HepG2 (cell line): ENCODE results near the gene COL4A2. TPM values are rescaled to one million over a fixed set of nuclear protein-coding genes. Genes with fewer than 3 reads are reported as not detected.

Experiments
- ATAC-seq: fragments of 200-7000 bp; cut with Tn5 transposase; 3 replicates; pipeline ENCODE4 v1.9.1; 2020; ENCODE audit warnings: mild to moderate bottlenecking, moderate library complexity
- BruUV-seq: library from RNA; stranded (reverse); fragments of 400-500 nt; replicated peaks from 2 replicates; lab custom pipeline; 2021; lab: Mats Ljungman, UMichigan
- CTCF ChIA-PET: fragments of 300-600 bp; formaldehyde crosslinking; extraction: SDS; loops from one replicate; lab custom pipeline; 2021; ENCODE audit warnings: low total read pairs, inconsistent platforms, low intra/inter-chr PET ratio; lab: Yijun Ruan, JAX
- POLR2A ChIA-PET: fragments of 350-600 bp; sonication (Branson Sonifier 250); formaldehyde crosslinking; loops from one replicate; lab custom pipeline; 2020; ENCODE audit warnings: antibody characterized with exemption, inconsistent platforms; lab: Yijun Ruan, JAX
- DNase-seq: peaks from one replicate; pipeline ENCODE4 v3.0.0-alpha.2; 2015; ENCODE audit warnings: low spot score
- FAIRE-seq: peaks from 3 replicates; lab custom pipeline; 2011; peaks lifted over from hg19 to GRCh38; lab: Jason Lieb, UNC
- H2AFZ ChIP-seq: one replicate; pipeline ENCODE4 v1.6.1; 2011; ENCODE audit warnings: low read length, inconsistent platforms
- H3K27ac ChIP-seq: fragments of 300-600 bp; 3 replicates; pipeline ENCODE4 v1.8.0; 2011; ENCODE audit warnings: mixed run types, mild to moderate bottlenecking, mixed read lengths, low read length, inconsistent platforms; ENCODE audit not compliant: insufficient read depth; ENCODE audit errors: extremely low read length
- H3K27me3 ChIP-seq, 2 experiments: fragments of 200-600 bp in 1 of 2; 2 replicates in 1 of 2; 3 replicates in 1 of 2; pipeline versions ENCODE4 v1.6.0 to v1.8.0; 2011; ENCODE audit warnings: low read length in 2 of 2, mild to moderate bottlenecking in 2 of 2, moderate library complexity in 2 of 2, inconsistent platforms in 1 of 2; ENCODE audit not compliant: insufficient read depth in 2 of 2, control insufficient read depth in 1 of 2
- H3K36me3 ChIP-seq, 2 experiments: fragments of 200-600 bp in 1 of 2; replicated peaks in 1 of 2; 2 replicates in 1 of 2; 3 replicates in 1 of 2; pipeline versions ENCODE4 v1.5.1 to v1.8.0; 2011; ENCODE audit warnings: low read length in 2 of 2, inconsistent platforms in 1 of 2; ENCODE audit not compliant: insufficient read depth in 2 of 2, control insufficient read depth in 1 of 2
- H3K4me1 ChIP-seq: 2 replicates; pipeline ENCODE4 v1.5.1; 2012; ENCODE audit warnings: low read length, inconsistent platforms; ENCODE audit not compliant: insufficient read depth
- H3K4me2 ChIP-seq: 2 replicates; pipeline ENCODE4 v1.6.0; 2011; ENCODE audit warnings: low read depth, low read length, inconsistent platforms
- H3K4me3 ChIP-seq, 3 experiments: fragments of 200-600 bp in 1 of 3; sonication (generic), shearing (Covaris generic) in 1 of 3; replicated peaks in 1 of 3; 2 replicates each; pipeline ENCODE4 v1.5.1; 2011 to 2016; ENCODE audit warnings: low read length in 3 of 3, inconsistent platforms in 2 of 3, low read depth in 2 of 3, mild to moderate bottlenecking in 2 of 3, control low read depth in 1 of 3, mixed read lengths in 1 of 3; ENCODE audit not compliant: insufficient read depth in 1 of 3
- H3K79me2 ChIP-seq: one replicate; pipeline ENCODE4 v1.6.1; 2011; ENCODE audit warnings: low read length, inconsistent platforms; ENCODE audit not compliant: insufficient read depth
- H3K9ac ChIP-seq: 2 replicates; pipeline ENCODE4 v1.6.0; 2011; ENCODE audit warnings: mild to moderate bottlenecking, low read depth, low read length, inconsistent platforms; ENCODE audit not compliant: insufficient read depth
- H3K9me3 ChIP-seq: 2 replicates; pipeline ENCODE4 v1.5.1; 2012; ENCODE audit warnings: mild to moderate bottlenecking, low read length
- H4K20me1 ChIP-seq: 2 replicates; pipeline ENCODE4 v1.6.0; 2011; ENCODE audit warnings: inconsistent platforms, mild to moderate bottlenecking, low read length, moderate library complexity; ENCODE audit not compliant: insufficient read depth
- ATAD3A ChIP-seq: sonication (generic); formaldehyde crosslinking; IDR thresholded peaks from 2 replicates; pipeline ENCODE4 v1.4.0; 2020; ENCODE audit warnings: missing genetic modification reagents
- CBX1 ChIP-seq: IDR thresholded peaks from one replicate; pipeline ENCODE4 v1.6.1; 2016; ENCODE audit warnings: antibody characterized with exemption, low read depth
- FOXC1 ChIP-seq: sonication (generic); formaldehyde crosslinking; IDR thresholded peaks from 2 replicates; pipeline ENCODE4 v1.8.0; 2022; ENCODE audit warnings: mild to moderate bottlenecking, missing genetic modification reagents, borderline replicate concordance
- MAF1 ChIP-seq: sonication (generic); formaldehyde crosslinking; IDR thresholded peaks from 2 replicates; pipeline ENCODE4 v1.5.0; 2020; ENCODE audit warnings: missing genetic modification reagents, borderline replicate concordance
- MAZ ChIP-seq, 2 experiments: sonication (generic) in 1 of 2; formaldehyde crosslinking in 1 of 2; IDR thresholded peaks; 2 replicates each; pipeline versions ENCODE4 v1.5.0 to v1.6.1; 2012 to 2020; ENCODE audit warnings: low read depth in 2 of 2, mild to moderate bottlenecking in 2 of 2, borderline replicate concordance in 1 of 2, improper control_type of control experiment in 1 of 2, low read length in 1 of 2, missing genetic modification reagents in 1 of 2, moderate library complexity in 1 of 2
- THAP8 ChIP-seq: sonication (generic); formaldehyde crosslinking; IDR thresholded peaks from 2 replicates; pipeline ENCODE4 v1.5.1; 2020; ENCODE audit warnings: missing genetic modification reagents, mild to moderate bottlenecking, borderline replicate concordance
- YEATS2 ChIP-seq: sonication (generic); formaldehyde crosslinking; IDR thresholded peaks from 2 replicates; pipeline ENCODE4 v1.4.0; 2020; ENCODE audit warnings: missing genetic modification reagents, borderline replicate concordance
- ZNF333 ChIP-seq: sonication (generic); formaldehyde crosslinking; IDR thresholded peaks from 2 replicates; pipeline ENCODE4 v1.4.0; 2020; ENCODE audit warnings: mild to moderate bottlenecking, missing genetic modification reagents, borderline replicate concordance
- ZNF580 ChIP-seq: IDR thresholded peaks from 2 replicates; pipeline ENCODE4 v1.6.1; 2016; ENCODE audit warnings: low read depth, borderline replicate concordance
- ZNF607 ChIP-seq: sonication (generic); formaldehyde crosslinking; IDR thresholded peaks from 2 replicates; pipeline ENCODE4 v1.5.1; 2020; ENCODE audit warnings: missing genetic modification reagents, mild to moderate bottlenecking, borderline replicate concordance
- ZNF644 ChIP-seq: IDR thresholded peaks from 2 replicates; pipeline ENCODE4 v1.6.1; 2016; ENCODE audit warnings: low read depth
- ZNF75D ChIP-seq: sonication (generic); formaldehyde crosslinking; IDR thresholded peaks from 2 replicates; pipeline ENCODE4 v1.8.1; 2023; ENCODE audit warnings: missing genetic modification reagents, mild to moderate bottlenecking, borderline replicate concordance
- WGBS: methylation state at CpG from one replicate; pipeline ENCODE4 v1.1.6; 2017; ENCODE audit warnings: low lambda C conversion rate; 5-methylcytosine and 5-hydroxymethylcytosine counted together
- in situ Hi-C: cut with HindIII; loops from 2 replicates; pipeline ENCODE4 v1.10.0; 2017; ENCODE audit warnings: low pct_unique_long_range_greater_than_20kb; ENCODE audit not compliant: extremely low pct_ligation_motif_present
- intact Hi-C: fragments of 100-400 bp; cut with micrococcal nuclease; formaldehyde crosslinking; loops from one replicate; pipeline ENCODE4 v1.10.0; 2022; ENCODE audit not compliant: unreplicated experiment
- polyA plus RNA-seq, 8 experiments: library from polyadenylated mRNA; depleted of rRNA in 3 of 8; stranded (reverse) in 7 of 8; unstranded in 1 of 8; fragments of >200 nt; fragmentation: Illumina TruSeq in 4 of 8; extraction: Trizol in 4 of 8; gene quantifications; 2 replicates each; pipeline versions ENCODE4 v1.2.1 to v1.2.3, GENCODE V29; 2011 to 2016; ENCODE audit warnings: low read depth in 4 of 8, missing spikeins in 1 of 8, mixed read lengths in 1 of 8; ENCODE audit not compliant: insufficient read depth in 1 of 8
- total RNA-seq, 5 experiments: library from RNA; depleted of rRNA; stranded (reverse); fragments of >200 nt; fragmentation: Illumina TruSeq; extraction: Trizol; gene quantifications; 2 replicates each; pipeline ENCODE4 v1.2.3, GENCODE V29; 2016; ENCODE audit warnings: low read depth in 1 of 5

Gene COL4A2
- total and polyA plus RNA-seq, 2 of the 13 experiments (the other 11 are each of a cell fraction or from before 2014, with no cell fraction given), result 0.22 to 1.9 TPM

- TF ChIP-seq ZNF580 (CRISPR knock-in tag), result no peak
- TF ChIP-seq MAZ (IDR thresholded peaks at IDR 0.05; ENCODE audit: borderline replicate concordance, low read depth, low read length), result no peak
- TF ChIP-seq MAZ (CRISPR knock-in tag; IDR thresholded peaks at IDR 0.05; ENCODE audit: low read depth), result no peak
- no peak for TF ChIP-seq THAP8 (CRISPR knock-in tag)
- no peak for TF ChIP-seq CBX1
Measured at GRCh38 chr13:110512198-110512740, 205.2 kb downstream of the COL4A2 start (continued).

- in situ Hi-C loops, result no loop called here
- Histone ChIP-seq H3K36me3 (peaks cover 3 to 16% of the 10 kb centered on the region in 2 experiments; a peak in 3 of 5 replicates), H2AFZ (no peak overlapping the region), H3K9me3 (no peaks in the 10 kb centered on the region), H3K27me3 (no peaks in the 10 kb centered on the region), H3K4me3 (no peak overlapping the region), H3K9ac (no peak overlapping the region), H3K4me1 (no peaks in the 10 kb centered on the region), H3K4me2 (no peak overlapping the region), H3K79me2 (no peaks in the 10 kb centered on the region)
- WGBS, result 73% methylated on average over 12 of the region's 12 CpGs
- POLR2A ChIA-PET, result no interaction called here
- no peak for DNase-seq
- TF ChIP-seq ZNF333 (CRISPR knock-in tag) (no peak), MAF1 (CRISPR knock-in tag) (no peak), ZNF644 (no peak), ZNF75D (CRISPR knock-in tag) (no peak), ZNF607 (no peak), ATAD3A (no peak), YEATS2 (CRISPR knock-in tag) (no peak), FOXC1 (no peak)
- TF ChIP-seq, all 625 proteins: peak for 0
- BruUV-seq, result no TSS peak
- no peak for ATAC-seq
- CTCF ChIA-PET, result no interaction called here
- Histone ChIP-seq H3K27ac (no peak overlapping the region), H4K20me1 (no peaks in the 10 kb centered on the region)
- intact Hi-C loops, result no loop called here
- no peak for FAIRE-seq
Measured at GRCh38 chr13:110516500-110516899, 209.4 kb downstream of the COL4A2 start.
